Stimulated activated CD4-positive, alpha-beta T cell treated with anti-CD3 and anti-CD28 coated beads, TNF-alpha, amount 100 ng/mL, for 4 hours (primary cell): ENCODE measurements around the gene PROSER2.
A peak's percentile ranks its signal among the peaks of the same experiment; 100 is the strongest.

ENCODE experiments used
- DNase-seq, 3 experiments: peaks; one replicate each; pipeline ENCODE4 v3.0.0-alpha.2; 2020; ENCODE audit warnings: low read depth in 3 of 3

The PROSER2 gene

DNA sequence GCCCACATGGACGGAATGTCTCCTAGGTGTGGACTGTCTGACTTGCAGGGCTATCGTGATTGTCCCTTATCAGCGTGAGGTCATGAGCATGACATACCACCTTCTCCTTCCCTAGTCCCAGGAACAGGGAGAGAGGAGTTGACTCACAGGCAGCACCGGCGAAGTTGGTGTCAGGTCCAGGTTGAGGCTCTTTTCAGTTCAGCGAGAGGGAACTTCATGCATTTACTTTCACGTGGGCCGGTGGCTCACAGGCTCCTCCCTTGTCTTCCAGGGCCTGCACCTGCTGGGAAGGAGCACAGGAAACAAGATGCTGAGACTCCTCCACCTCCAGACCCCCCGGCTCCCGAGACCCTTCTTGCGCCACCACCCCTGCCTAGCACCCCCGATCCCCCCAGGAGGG is 46.1 kb downstream of the PROSER2 start:
- DNase-seq = no peak

DNA sequence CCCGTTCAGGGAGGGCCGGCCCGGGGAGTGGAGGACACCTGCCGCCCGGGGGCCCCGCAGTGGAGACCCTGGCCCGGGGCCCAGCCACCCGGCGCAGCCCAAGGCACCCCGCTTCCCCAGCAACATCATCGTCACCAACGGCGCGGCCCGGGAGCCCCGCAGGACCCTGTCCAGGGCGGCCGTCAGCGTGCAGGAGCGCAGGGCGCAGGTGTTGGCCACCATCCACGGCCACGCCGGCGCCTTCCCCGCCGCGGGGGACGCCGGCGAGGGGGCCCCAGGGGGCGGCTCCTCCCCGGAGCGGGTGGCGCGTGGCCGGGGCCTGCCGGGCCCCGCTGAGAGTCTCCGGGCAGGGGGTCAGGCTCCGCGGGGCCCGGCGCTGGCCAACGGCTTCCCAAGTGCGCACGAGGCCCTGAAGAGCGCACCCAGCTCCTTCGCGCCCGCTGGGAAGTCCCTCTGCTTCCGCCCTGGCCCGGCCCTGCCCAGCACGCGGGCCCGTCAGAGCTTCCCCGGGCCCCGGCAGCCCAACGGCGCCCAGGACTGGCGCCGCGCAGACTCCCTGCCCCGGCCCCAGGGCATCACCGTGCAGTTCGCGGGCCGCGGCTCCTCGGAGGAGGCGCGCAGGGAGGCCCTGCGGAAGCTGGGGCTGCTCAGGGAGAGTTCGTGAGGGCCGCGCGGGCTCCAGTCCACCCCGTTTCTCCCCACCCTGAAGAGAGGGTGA is 46.7 kb downstream of the PROSER2 start:
- DNase-seq = no peak

DNA sequence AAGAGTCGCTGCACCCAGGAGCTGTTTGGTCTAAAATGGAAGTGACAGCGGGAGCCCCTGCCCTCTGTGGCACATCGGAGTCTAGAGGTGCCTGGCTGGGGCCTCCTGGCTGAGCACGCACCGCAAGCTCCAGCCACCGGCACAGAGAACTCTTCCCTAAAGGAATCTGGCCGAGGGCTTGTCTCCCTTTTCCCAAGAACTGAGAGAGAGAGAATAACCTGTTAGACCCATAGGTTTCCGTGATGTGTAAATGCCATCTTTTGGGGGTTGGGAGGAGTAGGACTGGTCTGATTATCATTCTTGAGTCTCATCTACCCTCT is 47.3 kb downstream of the PROSER2 start:
- no peak for DNase-seq

DNA sequence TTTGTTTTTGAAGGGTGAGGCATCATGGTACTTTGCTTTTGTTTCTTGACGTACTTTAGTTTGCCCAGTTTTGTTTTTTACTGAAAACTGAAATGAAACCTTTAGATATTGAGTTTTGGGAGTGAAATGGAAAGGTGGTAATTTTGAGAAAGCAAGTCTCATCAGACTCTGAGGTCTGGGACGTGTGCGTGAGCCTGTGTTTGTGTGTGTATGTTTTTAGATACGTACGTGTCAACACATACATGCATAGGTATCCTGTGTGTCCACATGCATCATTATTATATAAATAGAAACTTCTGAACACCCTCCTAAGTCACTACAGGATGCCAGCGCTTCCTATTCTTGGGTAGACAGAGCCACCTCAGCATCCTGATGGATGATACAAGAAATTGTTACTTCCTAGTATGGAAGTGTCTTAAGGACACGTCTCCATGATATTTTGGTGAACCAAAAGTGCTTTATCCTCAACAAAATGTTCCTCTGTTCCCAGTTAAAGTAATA is 47.8 kb downstream of the PROSER2 start:
- no peak for DNase-seq

DNA sequence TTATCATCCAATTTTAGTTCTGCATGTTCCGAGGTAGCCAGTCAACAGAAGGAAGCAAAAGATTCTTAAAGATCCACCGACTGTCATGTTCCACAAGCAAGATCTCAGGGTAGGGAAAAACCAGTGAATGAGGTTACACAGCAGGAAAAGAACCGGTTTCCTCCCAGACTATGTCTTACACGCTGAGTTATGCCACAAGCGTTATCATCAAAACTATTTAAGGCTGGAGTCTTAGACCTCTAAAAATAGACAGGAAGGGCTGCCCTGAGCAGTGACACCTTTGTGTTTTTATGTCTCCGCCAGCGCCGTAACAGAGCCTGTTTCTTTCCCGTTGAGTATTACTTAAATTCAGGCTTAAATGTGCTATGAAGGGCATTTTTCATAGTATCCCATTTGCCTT is 48.3 kb downstream of the PROSER2 start:
- no peak for DNase-seq

DNA sequence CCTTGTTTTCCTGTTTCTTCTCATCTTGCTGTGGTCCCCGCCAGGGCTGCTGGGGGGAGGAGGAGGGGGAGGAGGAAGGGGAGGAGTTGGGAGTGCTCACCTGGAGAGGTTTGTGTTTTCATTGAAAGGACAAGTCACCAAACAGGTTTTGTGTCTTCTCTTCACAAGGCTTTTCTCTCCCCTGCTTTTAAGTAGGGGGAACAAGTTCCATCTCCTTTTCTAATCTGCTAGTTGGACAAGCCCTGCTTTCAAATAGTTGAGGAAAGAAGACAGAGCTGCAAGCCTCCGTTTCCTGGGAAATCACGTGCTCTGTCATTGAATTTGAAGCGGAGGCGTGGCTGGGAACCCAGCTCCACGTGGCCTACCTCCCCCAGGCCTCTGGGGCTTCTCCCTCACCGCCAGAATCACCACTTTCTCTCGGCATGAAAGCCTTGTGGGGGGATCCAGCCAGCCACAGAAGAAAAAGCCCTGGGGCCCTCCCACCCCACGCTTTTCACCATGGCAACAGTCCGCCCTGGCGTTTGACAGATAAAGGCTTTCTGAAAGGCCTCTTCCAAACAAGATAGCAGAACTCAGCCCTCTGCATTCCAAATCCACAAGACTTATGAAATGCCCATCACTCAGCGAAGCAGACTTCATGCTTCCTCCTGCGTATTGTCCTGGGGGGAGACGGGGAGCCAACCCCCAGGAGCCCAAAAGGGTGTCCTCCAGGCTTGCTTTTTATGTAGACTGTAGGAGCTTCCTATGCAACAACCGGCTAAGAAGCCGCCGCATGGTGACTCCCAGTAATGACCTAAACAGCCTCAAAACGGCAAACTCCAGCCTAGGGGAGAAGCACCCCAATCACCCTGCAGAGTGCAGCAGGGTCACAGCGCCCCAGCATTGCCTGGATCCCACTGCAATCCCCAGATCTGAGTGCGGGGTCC is 51.7 kb downstream of the PROSER2 start:
- DNase-seq = peak; percentile 2 to 37 (median 12)

DNA sequence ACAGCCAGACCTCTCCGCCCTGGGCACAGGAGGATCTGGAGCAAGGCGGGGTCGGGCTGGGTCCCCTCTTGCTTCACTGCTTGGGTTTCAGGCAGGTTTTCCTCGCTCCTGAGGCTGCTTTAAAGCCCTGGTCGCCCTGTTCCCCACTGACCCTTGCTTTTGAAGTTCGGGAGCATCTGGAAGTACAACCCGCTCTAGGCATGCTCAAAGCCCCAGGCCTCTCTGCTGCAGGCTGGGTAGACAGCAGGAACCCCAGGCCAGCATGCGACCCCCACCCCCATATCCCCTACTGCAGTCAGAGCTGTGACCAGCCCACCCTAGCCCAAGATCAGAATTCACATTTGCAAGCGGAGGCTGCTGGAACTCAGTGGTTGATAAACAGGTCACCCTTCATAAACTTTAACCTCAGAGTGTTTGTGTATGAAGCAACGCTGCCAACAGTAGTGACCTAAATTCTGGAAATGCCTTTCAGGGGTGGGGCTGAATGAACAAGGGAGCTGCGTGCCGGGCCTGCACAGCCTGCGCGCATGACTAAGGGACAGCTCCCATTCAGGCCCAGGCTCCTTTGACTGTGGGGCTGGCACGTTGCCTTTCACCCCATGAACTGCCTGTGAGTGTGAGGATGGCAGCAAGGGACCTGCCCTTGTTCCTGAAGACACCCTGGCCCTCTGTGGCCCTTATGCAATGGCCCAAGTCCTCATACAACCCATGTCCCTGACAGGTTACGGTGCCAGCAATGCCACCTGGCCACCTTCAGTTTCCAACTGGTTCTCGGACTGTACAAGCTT is 52.5 kb downstream of the PROSER2 start:
- DNase-seq = no peak

DNA sequence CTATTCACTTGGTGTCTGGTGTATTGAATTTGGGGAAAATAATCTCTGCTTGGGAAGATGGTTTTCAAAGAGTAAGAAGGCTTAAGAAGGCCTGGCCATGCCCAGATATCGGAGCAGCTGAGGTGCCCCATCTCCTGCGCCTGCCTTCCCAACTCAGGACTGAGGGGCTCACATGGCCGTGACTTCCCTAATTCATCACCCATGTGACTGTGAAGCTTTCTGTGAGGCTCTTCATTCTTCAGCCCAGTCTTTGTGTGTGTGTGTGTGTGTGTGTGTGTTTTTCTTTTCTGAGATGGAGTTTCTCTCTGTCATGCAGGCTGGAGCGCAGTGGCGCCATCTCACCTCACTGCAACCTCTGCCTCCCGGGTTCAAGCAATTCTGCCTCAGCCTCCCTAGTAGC is 53.2 kb downstream of the PROSER2 start:
- no peak for DNase-seq

DNA sequence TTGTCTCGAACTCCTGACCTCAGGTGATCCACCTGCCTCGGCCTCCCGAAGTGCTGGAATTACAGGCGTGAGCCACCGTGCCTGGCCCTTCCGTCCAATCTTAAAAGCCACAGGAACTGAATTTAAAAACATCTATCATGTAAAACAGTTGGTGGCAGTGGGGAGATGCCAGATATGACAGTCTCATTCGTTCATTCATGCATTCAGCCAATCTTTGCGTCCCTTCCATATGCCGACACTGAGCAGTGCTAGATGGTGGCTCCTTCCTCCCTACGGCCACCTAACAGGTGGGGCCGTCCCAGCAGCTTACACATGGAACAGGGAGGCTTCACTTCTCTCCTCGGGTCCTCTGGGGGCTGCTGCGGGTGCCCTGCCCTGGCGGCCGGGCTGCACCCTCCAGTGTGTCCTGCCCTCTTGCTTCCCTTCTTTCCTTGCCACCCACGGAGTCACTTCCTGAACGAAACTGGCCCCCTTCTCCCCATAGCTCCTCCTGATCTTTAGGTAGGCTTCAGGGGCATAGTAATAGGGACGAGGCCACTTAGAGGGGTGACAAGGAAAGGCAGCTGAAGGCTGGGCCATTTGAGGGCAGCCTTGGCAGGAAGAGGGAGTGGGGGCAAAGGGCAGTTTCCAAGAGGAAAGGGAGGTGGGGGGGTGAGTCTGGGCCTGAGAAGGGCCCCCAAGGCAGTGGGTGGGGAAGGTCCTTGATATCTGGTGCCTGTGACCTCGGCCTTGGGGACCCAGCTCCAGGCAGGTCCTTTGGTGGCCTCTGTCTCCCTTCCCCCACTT is 53.8 kb downstream of the PROSER2 start:
- no peak for DNase-seq

DNA sequence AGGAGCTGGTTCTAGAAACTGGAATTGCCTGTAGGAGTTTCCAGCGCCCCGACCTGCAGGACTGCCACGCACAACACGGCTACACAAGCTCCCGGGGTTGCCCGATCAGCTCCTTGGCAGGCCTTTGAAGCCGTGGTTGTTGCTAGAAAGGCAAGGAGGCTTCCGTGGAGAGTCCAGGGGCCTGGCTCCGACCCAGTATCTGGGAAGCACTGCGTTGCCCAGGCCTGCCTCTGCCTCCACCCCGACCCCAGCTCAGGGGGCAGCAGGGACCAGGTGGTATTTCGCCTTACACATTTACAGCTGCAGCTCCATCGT is 54.4 kb downstream of the PROSER2 start:
- no peak for DNase-seq

DNA sequence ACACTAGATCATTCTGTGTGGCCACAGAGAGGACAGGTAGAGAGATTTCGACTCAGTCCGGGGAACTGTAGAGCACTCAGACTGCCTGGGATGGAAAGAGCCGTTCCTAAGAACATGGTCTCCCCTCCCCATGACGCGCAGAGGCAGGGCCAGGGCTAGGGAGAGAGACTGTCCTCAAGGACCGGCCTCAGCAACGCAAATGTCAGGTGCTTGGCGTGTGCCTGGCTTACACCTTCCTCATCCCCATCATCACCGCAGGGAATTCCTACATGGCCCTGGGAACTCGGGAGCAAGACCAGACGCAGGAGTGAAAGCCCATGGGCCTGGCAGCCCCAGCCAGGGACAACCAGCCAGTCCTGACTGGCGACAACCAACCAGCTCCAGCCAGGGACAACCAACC is 55.6 kb downstream of the PROSER2 start:
- DNase-seq = no peak

DNA sequence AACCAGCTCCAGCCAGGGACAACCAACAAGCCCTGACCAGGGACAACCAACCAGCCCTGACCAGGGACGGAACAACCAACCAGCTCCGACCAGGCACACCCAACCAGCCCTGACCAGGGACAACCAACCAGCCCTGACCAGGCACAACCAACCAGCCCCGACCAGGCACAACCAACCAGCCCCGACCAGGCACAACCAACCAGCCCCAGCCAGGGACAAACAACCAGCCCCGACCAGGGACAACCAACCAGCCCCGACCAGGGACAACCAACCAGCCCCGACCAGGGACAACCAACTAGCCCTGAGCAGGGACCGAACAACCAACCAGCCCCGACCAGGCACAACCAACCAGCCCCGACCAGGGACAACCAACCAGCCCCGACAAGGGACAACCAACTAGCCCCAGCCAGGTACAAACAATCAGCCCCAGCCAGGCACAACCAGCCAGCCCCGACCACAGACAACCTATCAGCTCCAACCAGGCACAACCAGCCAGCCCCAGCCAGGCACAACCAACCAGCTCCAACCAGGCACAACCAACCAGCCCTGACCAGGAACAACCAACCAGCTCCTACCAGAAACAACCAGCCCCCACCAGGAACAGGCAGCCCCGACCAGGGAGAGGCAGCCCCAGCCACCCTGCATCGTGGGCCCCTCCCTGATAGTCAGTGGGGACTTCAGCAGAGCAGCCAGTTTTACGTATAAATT is 56.4 kb downstream of the PROSER2 start:
- DNase-seq = no peak

DNA sequence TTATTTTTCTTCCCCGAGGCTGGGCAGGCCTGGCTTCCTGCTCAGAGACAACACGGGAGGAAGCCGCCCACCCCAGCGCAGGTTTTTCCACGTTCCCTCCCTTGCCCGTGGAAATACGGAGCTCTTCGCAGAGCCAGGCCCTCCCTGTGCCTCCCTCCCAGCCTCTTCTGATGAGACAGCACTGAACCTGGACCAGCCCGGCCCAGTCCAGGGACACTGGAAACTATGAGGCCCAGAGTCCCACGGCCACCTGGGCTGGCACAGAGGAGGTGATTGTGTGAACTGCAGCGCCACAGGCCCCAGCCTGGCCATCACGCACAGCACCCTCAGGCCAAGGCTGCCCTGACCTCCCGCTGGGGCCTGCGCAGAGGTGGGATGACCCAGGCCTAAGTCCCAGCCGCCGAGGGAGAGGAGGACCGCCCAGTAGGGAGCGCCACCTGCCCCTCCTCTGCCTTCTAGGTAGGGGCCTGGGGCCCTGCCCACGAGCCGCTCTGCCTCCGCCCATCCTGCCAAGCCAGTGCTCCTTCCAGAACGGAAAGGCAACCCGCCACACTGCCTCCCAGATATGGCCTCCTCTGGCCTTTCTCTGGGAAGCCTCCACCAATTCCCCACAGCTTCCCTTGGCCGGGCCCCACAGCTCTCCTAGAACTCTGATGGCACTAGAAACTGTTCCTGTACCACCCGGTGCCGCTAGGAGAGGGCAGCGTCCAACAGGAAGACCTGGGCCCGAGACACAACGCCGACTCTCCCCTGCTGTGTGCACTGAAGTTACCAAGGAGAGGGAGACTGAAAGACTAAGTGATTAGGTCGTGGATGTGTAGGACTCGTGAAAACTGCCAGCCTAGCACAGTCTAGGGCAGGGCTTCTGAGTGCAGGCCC is 57.2 kb downstream of the PROSER2 start:
- DNase-seq = no peak

DNA sequence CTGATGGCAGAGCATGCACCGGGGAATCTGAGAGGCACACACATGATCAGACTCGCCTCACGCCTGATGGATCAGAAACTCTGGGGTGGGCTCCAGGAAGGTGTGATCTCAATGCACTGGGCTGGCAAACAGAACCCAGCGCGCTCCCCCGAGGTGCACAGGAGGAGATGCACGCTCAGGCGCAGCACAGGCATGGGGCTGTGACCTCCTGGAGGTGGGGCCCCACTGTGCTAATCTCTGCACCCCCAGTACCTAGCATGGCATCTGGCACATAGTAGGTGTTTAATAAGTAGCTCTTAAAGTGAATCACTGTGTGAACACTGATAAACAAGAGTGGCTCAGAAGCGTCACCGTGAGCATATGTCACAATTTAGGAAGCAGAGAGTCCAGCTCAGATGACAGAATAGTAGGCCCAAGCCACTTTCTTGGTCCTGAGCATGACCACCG is 57.9 kb downstream of the PROSER2 start:
- DNase-seq = no peak

DNA sequence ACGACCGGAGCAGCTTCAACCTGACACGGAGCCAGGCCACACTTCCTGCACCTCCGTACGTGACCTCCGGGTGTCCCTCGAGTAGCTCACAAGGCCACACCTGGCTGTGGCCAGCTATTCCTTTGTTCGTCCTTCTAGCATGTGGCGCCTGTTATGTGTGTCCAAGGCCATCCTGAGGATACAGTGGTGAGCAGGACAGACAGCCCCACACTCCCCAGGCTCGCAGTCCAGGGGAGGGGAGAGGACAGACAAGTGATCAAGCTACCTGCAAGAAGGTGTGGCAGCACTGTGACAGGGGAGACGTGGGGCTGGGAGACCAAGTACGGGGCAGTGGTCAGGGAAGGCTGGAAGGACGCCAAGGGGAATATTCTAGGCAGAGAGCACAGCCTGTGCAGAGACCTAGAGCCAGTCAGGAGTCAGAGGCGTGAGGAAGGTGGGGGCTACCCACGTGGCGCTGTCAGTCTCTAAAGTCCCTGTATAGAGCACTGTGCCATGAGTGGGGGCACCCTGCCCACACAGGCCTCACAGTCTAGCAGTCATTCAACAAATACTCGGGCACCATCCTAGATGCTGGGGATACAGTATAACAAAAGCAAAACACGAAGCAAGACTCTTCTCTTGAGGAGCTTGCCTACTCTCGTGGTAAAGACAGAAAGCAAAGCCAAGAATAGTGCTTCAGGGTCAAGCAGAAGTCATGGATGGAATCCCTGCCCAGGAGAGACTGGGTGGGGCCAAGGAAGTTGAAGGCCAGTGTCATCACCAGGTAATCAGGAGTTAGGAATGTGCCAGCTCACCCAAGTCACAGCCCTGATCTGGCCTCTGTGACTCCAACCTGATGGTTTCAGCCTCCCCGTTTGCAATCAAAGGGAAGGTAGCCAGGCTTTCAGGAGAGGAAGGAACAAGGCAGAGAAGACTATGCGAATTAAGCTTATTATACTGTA is 58.6 kb downstream of the PROSER2 start:
- DNase-seq = no peak

DNA sequence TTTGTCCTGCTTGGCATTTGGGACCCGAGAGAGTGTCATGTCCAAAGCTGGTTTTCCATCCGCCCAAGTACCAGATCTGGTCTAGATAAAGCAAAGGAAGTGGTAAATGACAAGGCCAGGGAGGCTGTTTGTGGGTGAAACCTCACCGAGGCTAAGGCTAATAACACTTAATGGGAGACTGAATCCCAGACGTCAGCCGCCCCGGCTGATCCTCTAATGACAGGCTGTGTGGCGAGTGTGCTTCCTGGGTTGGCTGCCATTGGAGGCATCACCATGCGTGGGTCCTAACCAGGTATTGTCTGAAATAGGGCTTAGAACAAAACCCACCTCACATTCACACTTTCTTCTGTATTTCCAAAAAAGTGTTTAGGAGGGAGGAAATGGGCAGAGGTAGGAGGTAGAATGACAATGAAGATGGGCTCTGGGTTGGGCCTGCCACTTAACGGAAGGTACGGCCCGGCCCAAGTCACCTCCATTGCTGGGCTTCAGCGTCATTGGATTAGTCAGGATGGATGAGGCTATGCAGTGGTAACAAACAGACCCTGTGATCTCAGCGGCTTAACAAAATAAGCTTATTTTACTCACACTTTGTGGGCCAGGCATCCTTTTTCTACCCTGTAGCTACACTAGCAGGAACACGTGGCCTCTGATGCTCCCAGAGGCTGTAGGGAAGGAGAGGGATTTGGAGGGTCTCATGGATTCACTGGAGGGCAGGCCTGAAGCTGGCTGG is 59.7 kb downstream of the PROSER2 start:
- no peak for DNase-seq

DNA sequence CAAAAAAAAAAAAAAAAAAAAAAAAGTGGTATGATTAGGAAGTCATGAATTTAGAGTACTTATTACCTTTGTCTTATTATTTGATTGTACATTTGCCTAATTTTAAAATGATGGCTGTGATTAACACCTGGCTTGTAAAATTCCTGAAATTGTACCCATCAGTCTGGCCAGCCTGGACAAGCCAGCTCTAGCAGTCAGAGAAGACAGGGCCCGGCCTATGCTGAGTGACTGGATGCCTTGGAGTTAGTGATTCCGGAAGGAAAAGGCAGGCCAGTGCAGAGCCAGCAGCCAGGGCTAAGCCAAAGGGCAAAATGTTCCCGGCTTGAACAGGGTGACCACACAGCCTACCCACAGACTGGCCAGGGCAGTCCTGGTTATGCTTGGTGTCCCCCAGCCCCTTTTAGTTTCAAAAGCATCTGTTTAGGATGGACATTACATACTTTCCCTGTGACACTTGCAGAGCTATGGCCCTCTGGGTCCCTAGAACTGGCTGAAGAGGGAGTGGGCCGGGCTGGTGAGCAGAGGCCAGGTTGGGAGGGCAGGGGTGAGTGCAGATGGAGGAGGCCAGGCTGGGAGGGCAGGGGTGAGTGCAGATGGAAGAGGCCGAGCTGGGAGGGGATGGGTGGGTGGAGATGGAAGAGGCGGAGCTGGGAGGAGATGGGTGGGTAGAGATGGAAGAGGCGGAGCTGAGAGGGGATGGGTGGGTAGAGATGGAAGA is 61.7 kb downstream of the PROSER2 start:
- no peak for DNase-seq
